ENCODE data around the gene C14orf180.

C14orf180 gene

GRCh38 chr14:104564744-104565679, 14.6 kb upstream of the C14orf180 start:
- TF ChIP-seq CTCF (conservative IDR thresholded peaks at IDR 0.05): no peak
- H3K27ac ChIP-seq: no peak overlapping the region

GRCh38 chr14:104567141-104567956, 12.2 kb upstream of the C14orf180 start:
- TF ChIP-seq CTCF (conservative IDR thresholded peaks at IDR 0.05): no peak
- no peak overlapping the region for H3K27ac ChIP-seq

- no peak overlapping the region for H3K27ac ChIP-seq
- TF ChIP-seq CTCF (conservative IDR thresholded peaks at IDR 0.05): no peak
Measured at GRCh38 chr14:104567957-104568225, 11.7 kb upstream of the C14orf180 start.

- no peak for TF ChIP-seq CTCF (conservative IDR thresholded peaks at IDR 0.05)
- H3K27ac ChIP-seq: no peak overlapping the region
Measured at GRCh38 chr14:104568620-104569019, 10.9 kb upstream of the C14orf180 start.

GRCh38 chr14:104569435-104569834, 10.1 kb upstream of the C14orf180 start:
- H3K27ac ChIP-seq: no peak overlapping the region
- TF ChIP-seq CTCF (conservative IDR thresholded peaks at IDR 0.05): no peak

- no peak overlapping the region for H3K27ac ChIP-seq
- no peak for TF ChIP-seq CTCF (conservative IDR thresholded peaks at IDR 0.05)
Measured at GRCh38 chr14:104571246-104571645, 8.3 kb upstream of the C14orf180 start.

GRCh38 chr14:104572024-104572626, 7.4 kb upstream of the C14orf180 start:
- no peak for TF ChIP-seq CTCF (conservative IDR thresholded peaks at IDR 0.05)
- no peak overlapping the region for H3K27ac ChIP-seq

Measured in VCaP (cell line).